Caco-2 (cell line): Measurements from ENCODE around the gene CCN5. TPM values are rescaled to one million over a fixed set of nuclear protein-coding genes. Genes with fewer than 3 reads are reported as not detected.

Experiments used
- BruUV-seq: library from RNA; stranded (reverse); fragments of 400-500 nt; replicated peaks from 2 replicates; lab custom pipeline; 2021; lab: Mats Ljungman, UMichigan
- CTCF ChIA-PET: fragments of 300-600 bp; sonication (Branson Sonifier 250); formaldehyde crosslinking; loops from one replicate; lab custom pipeline; 2022; ENCODE audit warnings: antibody characterized with exemption; lab: Charles Lee
- POLR2A ChIA-PET: fragments of 300-600 bp; sonication (Branson Sonifier 250); formaldehyde crosslinking; loops from one replicate; lab custom pipeline; 2022; ENCODE audit warnings: antibody characterized with exemption; lab: Charles Lee
- DNase-seq, 2 experiments: peaks; one replicate each; pipeline versions ENCODE4 v3.0.0 to v3.0.0-alpha.2; 2020 to 2022
- H3K27me3 ChIP-seq: replicated peaks from 2 replicates; pipeline ENCODE4 v1.6.0; 2011; ENCODE audit warnings: low read length; ENCODE audit not compliant: control insufficient read depth, insufficient read depth
- H3K36me3 ChIP-seq: 2 replicates; pipeline ENCODE4 v1.5.1; 2011; ENCODE audit warnings: low read length; ENCODE audit not compliant: control insufficient read depth, insufficient read depth
- H3K4me1 ChIP-seq: fragments of 250-450 bp; sonication (Bioruptor Pico); 2 replicates; pipeline ENCODE4 v1.5.1; 2020; ENCODE audit warnings: mild to moderate bottlenecking
- H3K4me3 ChIP-seq: 2 replicates; pipeline ENCODE4 v1.5.1; 2011; ENCODE audit warnings: low read depth, mild to moderate bottlenecking, control low read depth, low read length
- H3K9me3 ChIP-seq: fragments of 250-450 bp; sonication (Bioruptor Pico); 2 replicates; pipeline ENCODE4 v1.5.1; 2020; ENCODE audit warnings: mild to moderate bottlenecking, moderate library complexity
- H3K27ac Mint-ChIP-seq: one replicate; pipeline ENCODE4 v1.8.0; 2022; ENCODE audit warnings: mixed read lengths; ENCODE audit not compliant: unreplicated experiment
- H3K27me3 Mint-ChIP-seq: one replicate; pipeline ENCODE4 v1.8.0; 2022; ENCODE audit warnings: mixed read lengths; ENCODE audit not compliant: insufficient read depth, unreplicated experiment
- H3K36me3 Mint-ChIP-seq: one replicate; pipeline ENCODE4 v1.8.0; 2022; ENCODE audit warnings: mild to moderate bottlenecking, mixed read lengths; ENCODE audit not compliant: insufficient read depth, unreplicated experiment
- H3K4me1 Mint-ChIP-seq: one replicate; pipeline ENCODE4 v1.8.0; 2022; ENCODE audit warnings: low read depth, mixed read lengths; ENCODE audit not compliant: unreplicated experiment
- H3K4me3 Mint-ChIP-seq: one replicate; pipeline ENCODE4 v1.8.0; 2022; ENCODE audit warnings: mild to moderate bottlenecking, moderate library complexity, mixed read lengths; ENCODE audit not compliant: unreplicated experiment
- H3K9me3 Mint-ChIP-seq: one replicate; pipeline ENCODE4 v1.8.0; 2022; ENCODE audit warnings: mixed read lengths; ENCODE audit not compliant: unreplicated experiment
- intact Hi-C: fragments of 100-400 bp; cut with micrococcal nuclease; formaldehyde crosslinking; loops from one replicate; pipeline ENCODE4 v1.10.0; 2022; ENCODE audit not compliant: unreplicated experiment
- total RNA-seq: library from RNA; stranded (reverse); gene quantifications from 2 replicates; pipeline ENCODE4 v1.2.3, GENCODE V29; 2022
- TF ChIP-seq, protein P1 (sequence below), 2 experiments: fragments of 200-600 bp in 1 of 2; IDR thresholded peaks; 1 replicate in 1 of 2; 2 replicates in 1 of 2; pipeline versions ENCODE4 v1.5.1 to v1.8.0; 2011 to 2022; ENCODE audit warnings: antibody characterized with exemption in 1 of 2, control low read depth in 1 of 2, inconsistent platforms in 1 of 2, low read depth in 1 of 2, low read length in 1 of 2, mild to moderate bottlenecking in 1 of 2, moderate library complexity in 1 of 2; ENCODE audit not compliant: insufficient read depth in 1 of 2, severe bottlenecking in 1 of 2, unreplicated experiment in 1 of 2

CCN5 gene
- total RNA-seq, 1 experiment from 2014 or later, result not detected

DNA sequence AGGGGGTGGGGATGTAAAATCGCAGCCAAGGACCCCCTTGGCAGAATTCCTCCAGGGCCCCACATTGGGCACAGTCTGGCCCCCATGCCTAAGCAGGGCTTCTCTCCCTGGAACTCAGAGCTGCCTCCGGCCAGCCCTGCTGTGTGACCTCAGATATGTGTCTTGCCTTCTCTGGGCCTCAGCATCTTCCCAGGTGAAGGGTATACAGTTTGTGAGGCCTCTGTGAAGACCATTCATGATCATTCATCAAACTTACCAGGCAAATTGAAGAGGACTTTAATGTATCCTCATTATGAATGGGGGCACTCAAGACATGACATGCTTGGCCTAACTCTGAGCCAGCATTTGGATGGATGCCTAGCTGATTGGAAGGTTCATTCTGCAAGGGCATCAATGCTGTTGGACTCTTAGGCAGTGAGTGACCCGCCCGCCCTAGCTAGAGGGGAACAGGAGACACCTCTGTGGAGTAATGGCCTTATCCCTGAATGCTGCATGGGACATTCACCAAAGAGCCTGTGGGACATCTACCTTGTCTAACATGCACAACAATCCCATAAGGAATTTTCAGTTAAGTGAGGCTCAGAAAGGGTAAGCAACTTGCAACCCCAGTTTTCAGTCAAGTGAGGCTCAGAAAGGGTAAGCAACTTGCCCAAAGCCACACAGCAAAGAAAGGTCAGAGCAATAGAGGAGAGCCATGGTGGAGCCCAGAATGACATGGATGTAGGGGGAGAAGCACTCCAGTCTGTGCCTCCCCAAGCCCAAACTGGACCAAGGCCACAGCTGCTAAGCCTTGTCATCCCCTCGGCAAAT lies 535 bp downstream of the CCN5 start:
- BruUV-seq, result no TSS peak
- Mint-ChIP-seq H3K36me3 (no peaks in the 10 kb centered on the region), H3K4me1 (no peaks in the 10 kb centered on the region), H3K27me3 (peaks cover 2% of the 10 kb centered on the region), H3K4me3 (no peak overlapping the region), H3K27ac (no peak overlapping the region), H3K9me3 (no peaks in the 10 kb centered on the region)
- H3K4me3 ChIP-seq, result no peak overlapping the region
- no peak for DNase-seq
- ChIA-PET CTCF (interaction anchor here (1.2 kb wide), 1 partner anchor 106 kb away, joined by 3 read pairs; no protein-coding TSS in a partner anchor), POLR2A (no interaction called here)
- intact Hi-C loops, result no loop called here
- TF ChIP-seq, protein P1, sequence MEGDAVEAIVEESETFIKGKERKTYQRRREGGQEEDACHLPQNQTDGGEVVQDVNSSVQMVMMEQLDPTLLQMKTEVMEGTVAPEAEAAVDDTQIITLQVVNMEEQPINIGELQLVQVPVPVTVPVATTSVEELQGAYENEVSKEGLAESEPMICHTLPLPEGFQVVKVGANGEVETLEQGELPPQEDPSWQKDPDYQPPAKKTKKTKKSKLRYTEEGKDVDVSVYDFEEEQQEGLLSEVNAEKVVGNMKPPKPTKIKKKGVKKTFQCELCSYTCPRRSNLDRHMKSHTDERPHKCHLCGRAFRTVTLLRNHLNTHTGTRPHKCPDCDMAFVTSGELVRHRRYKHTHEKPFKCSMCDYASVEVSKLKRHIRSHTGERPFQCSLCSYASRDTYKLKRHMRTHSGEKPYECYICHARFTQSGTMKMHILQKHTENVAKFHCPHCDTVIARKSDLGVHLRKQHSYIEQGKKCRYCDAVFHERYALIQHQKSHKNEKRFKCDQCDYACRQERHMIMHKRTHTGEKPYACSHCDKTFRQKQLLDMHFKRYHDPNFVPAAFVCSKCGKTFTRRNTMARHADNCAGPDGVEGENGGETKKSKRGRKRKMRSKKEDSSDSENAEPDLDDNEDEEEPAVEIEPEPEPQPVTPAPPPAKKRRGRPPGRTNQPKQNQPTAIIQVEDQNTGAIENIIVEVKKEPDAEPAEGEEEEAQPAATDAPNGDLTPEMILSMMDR (IDR thresholded peaks at IDR 0.05; ENCODE audit: insufficient read depth in 1 of 2, low read depth in 1 of 2, low read length in 1 of 2, severe bottlenecking in 1 of 2, unreplicated experiment in 1 of 2), result no peak
- no peaks in the 10 kb centered on the region for H3K9me3 ChIP-seq
- no peaks in the 10 kb centered on the region for H3K4me1 ChIP-seq
- no peaks in the 10 kb centered on the region for H3K36me3 ChIP-seq
- peaks cover 2% of the 10 kb centered on the region; the same call in 1 of the 2 replicates for H3K27me3 ChIP-seq

DNA sequence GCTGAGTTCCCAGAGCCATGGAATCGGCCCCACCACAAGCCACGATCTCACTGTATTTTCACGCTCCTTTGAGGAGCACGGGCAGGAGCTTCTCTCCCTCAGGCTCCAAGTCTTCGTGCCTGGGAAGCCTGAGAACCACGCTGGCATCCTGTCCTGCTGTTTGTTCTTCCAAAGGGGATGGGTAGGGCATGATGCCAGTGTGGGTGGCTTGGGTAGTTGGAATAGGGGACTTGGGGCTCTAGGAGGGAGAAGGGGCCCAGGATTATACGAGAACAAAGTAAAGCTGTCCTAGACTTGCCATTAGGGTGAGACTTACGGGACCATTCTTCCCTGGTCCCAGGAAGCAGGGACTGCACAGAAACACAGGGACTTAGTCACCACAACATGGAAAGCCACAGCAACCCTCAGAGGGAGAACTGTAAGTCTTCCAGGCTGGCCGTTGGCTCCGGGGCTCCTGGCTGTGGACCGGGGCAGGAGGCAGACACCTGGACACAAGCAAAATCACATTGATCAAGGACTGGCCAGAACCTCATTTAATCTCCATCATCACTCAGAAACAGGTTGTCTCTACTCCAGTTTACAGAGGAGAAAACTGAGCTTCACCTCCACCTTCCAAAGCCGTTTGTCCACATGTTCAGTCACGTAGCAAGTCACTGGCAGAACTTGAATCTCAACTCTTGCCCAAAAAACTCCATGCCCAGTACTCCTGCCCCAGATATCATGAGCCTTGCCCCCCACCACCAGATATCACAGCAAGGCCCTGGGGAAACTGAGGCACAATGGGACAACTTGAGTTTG lies 1.3 kb downstream of the CCN5 start:
- Histone ChIP-seq H3K4me3 (no peak overlapping the region), H3K9me3 (no peaks in the 10 kb centered on the region), H3K4me1 (no peaks in the 10 kb centered on the region), H3K36me3 (no peaks in the 10 kb centered on the region), H3K27me3 (no peaks in the 10 kb centered on the region)
- no peaks in the 10 kb centered on the region for H3K4me1 Mint-ChIP-seq
- no peak overlapping the region for H3K27ac Mint-ChIP-seq
- no peak overlapping the region for H3K4me3 Mint-ChIP-seq
- H3K9me3 Mint-ChIP-seq, result no peaks in the 10 kb centered on the region
- DNase-seq, result no peak
- H3K36me3 Mint-ChIP-seq, result no peaks in the 10 kb centered on the region
- CTCF ChIA-PET, result no interaction called here
- no TSS peak for BruUV-seq
- peaks cover 2% of the 10 kb centered on the region for H3K27me3 Mint-ChIP-seq
- intact Hi-C loops, result no loop called here
- POLR2A ChIA-PET, result no interaction called here
- TF ChIP-seq, protein P1 (IDR thresholded peaks at IDR 0.05; ENCODE audit: insufficient read depth in 1 of 2, low read depth in 1 of 2, low read length in 1 of 2, severe bottlenecking in 1 of 2, unreplicated experiment in 1 of 2), result no peak

DNA sequence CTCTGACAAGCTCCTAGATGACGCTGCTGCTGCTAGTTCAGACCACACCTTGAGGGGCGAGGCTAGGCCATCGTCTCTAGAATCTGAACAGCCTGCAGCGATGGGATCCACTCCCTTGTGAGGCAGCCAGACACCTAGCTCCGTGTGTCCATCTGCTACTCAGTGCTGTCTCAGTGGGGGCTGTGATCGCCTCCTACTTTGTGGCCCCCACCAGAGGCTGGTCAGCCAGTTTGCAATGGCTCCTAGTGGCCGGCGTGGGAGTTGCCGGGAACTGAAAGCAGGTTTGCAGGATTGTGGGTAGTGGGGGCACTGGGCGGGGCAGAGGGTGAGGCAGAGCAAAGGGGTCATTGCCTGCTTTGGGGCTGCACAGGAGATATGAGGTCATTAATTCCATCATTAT lies 2.8 kb downstream of the CCN5 start:
- peak in 1 of 2 experiments; percentile 54 for DNase-seq
- H3K4me3 Mint-ChIP-seq, result no peak overlapping the region
- ChIA-PET POLR2A (no interaction called here), CTCF (interaction anchor here (0.8 to 1.3 kb wide), 3 partner anchors 9 to 33 kb away, joined by 3 read pairs; no protein-coding TSS in a partner anchor)
- H3K27me3 Mint-ChIP-seq, result no peaks in the 10 kb centered on the region
- H3K4me1 ChIP-seq, result no peaks in the 10 kb centered on the region
- no peaks in the 10 kb centered on the region for H3K9me3 ChIP-seq
- no TSS peak for BruUV-seq
- H3K9me3 Mint-ChIP-seq, result no peaks in the 10 kb centered on the region
- no peaks in the 10 kb centered on the region for H3K27me3 ChIP-seq
- no peaks in the 10 kb centered on the region for H3K4me1 Mint-ChIP-seq
- intact Hi-C loops, result no loop called here
- H3K4me3 ChIP-seq, result no peak overlapping the region
- TF ChIP-seq, protein P1 (IDR thresholded peaks at IDR 0.05; ENCODE audit: insufficient read depth in 1 of 2, low read depth in 1 of 2, low read length in 1 of 2, severe bottlenecking in 1 of 2, unreplicated experiment in 1 of 2), result peak; percentile 47 to 71
- no peaks in the 10 kb centered on the region for H3K36me3 Mint-ChIP-seq
- H3K27ac Mint-ChIP-seq, result no peak overlapping the region
- H3K36me3 ChIP-seq, result no peaks in the 10 kb centered on the region
